ENCODE data around the gene DDX25. TPM values are rescaled to one million over a fixed set of nuclear protein-coding genes. Genes with fewer than 3 reads are reported as not detected.

The DDX25 gene
- total RNA-seq, 4 donors from 2014 or later = 0.17 to 0.42 TPM; not detected in 2

DNA sequence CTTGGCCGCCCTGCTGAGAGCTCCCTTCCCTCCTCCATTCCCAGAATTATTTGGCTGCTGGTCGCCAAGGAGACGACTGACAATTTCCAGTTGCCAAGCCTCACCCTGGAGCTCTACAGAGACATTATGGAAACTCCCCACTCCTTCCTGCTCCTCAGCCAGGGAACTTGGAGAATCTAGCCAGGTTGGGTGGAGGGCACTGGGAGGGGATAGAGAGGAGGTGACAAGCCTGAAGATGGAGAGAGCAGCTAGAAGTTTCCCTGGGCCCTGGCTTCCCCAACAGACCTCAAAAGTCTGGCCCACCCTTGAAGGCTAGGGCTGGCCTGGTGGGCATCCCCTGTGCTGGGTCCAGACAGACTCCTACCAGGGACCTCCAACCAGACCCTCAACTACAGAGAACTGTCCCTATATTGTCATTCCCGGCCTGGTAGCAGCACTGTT, 34.8 kb downstream of the DDX25 start:
- peak in 1 of 2 donors; percentile 75 for DNase-seq (ENCODE audit: low spot score in 2 of 2)
- WGBS, 2 donors = 17 to 29% methylated on average over 4 of the region's 4 CpGs
- H3K4me3 ChIP-seq (ENCODE audit: low read depth, poor library complexity, severe bottlenecking) = no peak overlapping the region
- intact Hi-C loops (cut with DNase I; ENCODE audit: low total_unique reads) = no loop called here
- TF ChIP-seq POLR2A (IDR thresholded peaks at IDR 0.05) = no peak
- TF ChIP-seq, protein P1, sequence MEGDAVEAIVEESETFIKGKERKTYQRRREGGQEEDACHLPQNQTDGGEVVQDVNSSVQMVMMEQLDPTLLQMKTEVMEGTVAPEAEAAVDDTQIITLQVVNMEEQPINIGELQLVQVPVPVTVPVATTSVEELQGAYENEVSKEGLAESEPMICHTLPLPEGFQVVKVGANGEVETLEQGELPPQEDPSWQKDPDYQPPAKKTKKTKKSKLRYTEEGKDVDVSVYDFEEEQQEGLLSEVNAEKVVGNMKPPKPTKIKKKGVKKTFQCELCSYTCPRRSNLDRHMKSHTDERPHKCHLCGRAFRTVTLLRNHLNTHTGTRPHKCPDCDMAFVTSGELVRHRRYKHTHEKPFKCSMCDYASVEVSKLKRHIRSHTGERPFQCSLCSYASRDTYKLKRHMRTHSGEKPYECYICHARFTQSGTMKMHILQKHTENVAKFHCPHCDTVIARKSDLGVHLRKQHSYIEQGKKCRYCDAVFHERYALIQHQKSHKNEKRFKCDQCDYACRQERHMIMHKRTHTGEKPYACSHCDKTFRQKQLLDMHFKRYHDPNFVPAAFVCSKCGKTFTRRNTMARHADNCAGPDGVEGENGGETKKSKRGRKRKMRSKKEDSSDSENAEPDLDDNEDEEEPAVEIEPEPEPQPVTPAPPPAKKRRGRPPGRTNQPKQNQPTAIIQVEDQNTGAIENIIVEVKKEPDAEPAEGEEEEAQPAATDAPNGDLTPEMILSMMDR (IDR thresholded peaks at IDR 0.05) = no peak

DNA sequence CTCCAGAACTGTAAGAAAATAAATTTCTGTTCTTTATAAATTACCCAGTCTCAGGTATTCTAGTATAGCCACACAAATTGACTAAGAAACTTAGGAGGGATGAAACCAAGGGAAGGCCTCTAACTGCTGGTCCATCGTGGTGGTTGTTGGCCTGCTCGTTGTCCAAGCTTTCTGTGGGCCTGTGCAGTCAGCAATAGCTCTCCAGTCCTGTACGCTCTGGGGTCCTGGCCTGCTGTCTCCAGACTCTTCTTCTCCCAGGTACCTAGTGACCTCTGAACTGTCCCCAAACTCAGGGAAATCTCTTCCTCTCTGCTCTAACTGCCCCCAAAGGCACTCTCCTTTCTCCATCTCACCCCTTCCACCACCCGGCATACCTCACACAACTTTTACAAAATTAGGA, 35.8 kb downstream of the DDX25 start:
- peak in 1 of 2 donors; percentile 58 for DNase-seq (ENCODE audit: low spot score in 2 of 2)
- TF ChIP-seq, protein P1 (IDR thresholded peaks at IDR 0.05) = no peak
- no peak for TF ChIP-seq POLR2A (IDR thresholded peaks at IDR 0.05)
- WGBS, 2 donors = 93 to 98% methylated on average over 4 of the region's 4 CpGs
- no peak overlapping the region for H3K4me3 ChIP-seq (ENCODE audit: low read depth, poor library complexity, severe bottlenecking)
- intact Hi-C loops (cut with DNase I; ENCODE audit: low total_unique reads) = loop anchor here (5.0 kb wide), 1 partner anchor 122 kb away; the partner anchor contains the start of gene CDON

DNA sequence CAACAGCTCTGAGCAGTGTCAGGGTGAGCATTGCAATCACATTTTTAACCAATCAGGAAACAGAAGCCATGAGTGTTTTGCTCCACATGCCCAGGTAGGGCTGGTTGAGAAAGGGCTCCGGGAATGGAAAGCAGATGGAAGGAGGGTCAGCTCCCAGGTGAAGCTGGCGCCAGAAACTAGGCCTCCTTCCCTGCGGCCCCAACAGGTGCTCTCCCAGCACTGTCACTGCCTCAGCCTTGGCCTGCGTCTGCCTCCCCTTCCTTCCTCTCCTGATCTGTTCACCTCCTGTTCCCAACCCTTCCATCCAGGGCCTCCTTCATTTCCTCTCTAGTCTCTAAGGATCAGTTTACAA, 36.9 kb downstream of the DDX25 start:
- no peak for DNase-seq (ENCODE audit: low spot score in 2 of 2)
- H3K4me3 ChIP-seq (ENCODE audit: low read depth, poor library complexity, severe bottlenecking) = no peak overlapping the region
- 75 to 76% methylated on average over 4 of the region's 4 CpGs for WGBS, 2 donors
- intact Hi-C loops (cut with DNase I; ENCODE audit: low total_unique reads) = loop anchor here (5.0 kb wide), 1 partner anchor 121 kb away; the partner anchor contains the start of gene CDON
- TF ChIP-seq POLR2A (IDR thresholded peaks at IDR 0.05) = no peak
- TF ChIP-seq, protein P1 (IDR thresholded peaks at IDR 0.05) = no peak

DNA sequence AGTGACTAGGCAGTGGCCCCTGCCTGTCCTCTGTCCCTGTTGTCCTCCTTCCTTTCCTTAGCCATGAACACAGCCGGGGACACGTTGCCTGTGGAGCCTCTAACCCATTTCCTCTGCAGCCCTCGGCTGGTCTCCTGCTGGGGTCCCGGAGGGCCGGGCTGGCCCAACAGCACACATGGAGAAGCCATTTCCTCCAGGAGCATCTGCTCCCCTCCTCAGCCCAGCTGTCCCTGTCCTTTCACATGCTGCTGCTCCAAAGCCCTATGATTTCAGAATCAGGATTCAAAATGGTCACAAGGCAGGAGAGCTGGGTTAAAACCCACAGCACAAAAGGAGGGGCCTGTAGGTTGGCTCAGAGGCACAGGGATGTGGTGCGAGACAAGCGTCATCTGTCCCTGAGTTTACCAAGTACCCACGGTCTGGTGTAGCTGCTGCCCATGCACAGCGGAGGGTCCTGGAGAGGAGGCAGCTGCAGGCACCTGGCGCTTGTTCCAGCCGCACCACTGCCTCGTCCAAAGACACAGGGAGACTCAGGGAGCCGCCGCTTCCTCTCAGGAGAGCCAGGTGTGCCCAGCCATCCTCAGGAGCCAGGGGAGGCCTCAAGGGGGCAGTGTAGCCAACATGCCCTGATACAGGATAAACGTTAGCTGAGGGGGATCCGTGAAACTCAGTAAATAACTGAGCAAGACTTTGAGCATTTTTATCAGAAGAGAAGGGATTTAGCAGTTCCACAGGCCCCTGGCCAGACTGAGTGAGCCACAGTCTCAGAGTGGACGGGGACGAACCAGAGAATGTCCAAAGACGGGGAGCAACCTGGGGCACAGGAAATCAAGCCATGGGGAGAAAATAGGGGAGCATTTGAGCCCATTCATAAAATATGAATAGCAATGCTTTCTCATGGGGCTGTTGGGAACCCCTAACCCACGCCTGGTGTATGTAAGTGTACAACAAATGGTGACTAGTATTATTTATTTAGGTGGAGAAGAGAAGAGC, 37.6 kb downstream of the DDX25 start:
- intact Hi-C loops (cut with DNase I; ENCODE audit: low total_unique reads) = loop anchor here (5.0 kb wide), 1 partner anchor 120 kb away; the partner anchor contains the start of gene CDON
- H3K4me3 ChIP-seq (ENCODE audit: low read depth, poor library complexity, severe bottlenecking) = no peak overlapping the region
- 39 to 51% methylated on average over 17 to 20 of the region's 20 CpGs for WGBS, 2 donors
- DNase-seq (ENCODE audit: low spot score in 2 of 2) = peak in 1 of 2 donors; percentile 88
- TF ChIP-seq POLR2A (IDR thresholded peaks at IDR 0.05) = no peak
- TF ChIP-seq, protein P1 (IDR thresholded peaks at IDR 0.05) = no peak

DNA sequence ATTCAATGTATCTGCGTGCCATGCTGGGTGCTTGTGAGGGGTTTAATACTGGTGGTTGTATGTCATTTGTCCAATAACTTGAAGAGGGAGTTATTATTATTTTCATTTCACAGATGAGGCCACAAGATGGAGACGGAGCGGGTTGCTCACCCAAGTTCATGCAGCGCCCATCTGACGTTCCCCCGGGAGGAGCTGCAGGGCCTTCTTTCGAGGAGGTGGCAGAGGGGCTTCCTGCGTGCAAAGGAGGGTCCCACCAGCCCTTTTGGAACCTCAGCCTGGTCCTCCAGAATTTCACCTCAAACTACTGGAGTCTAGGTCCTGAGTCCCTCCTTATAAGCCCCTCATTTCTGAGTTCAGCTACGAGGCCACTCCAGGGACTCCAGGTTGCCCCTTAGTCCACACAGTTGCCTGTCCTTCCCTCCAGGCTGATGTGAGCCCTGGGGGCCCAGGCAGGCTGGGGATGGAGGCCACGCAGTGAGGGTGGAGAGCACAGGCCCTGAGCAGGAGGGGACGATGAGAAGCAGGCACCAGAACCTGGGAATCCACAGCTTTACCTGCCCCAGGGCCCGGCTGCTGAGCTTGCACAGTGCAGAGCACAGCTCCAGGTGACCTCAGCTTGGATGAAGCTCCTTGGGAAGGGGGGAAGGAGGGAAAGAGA, 38.6 kb downstream of the DDX25 start:
- no peak for TF ChIP-seq POLR2A (IDR thresholded peaks at IDR 0.05)
- TF ChIP-seq, protein P1 (IDR thresholded peaks at IDR 0.05) = no peak
- H3K4me3 ChIP-seq (ENCODE audit: low read depth, poor library complexity, severe bottlenecking) = no peak overlapping the region
- 93 to 96% methylated on average over 12 of the region's 12 CpGs for WGBS, 2 donors
- DNase-seq (ENCODE audit: low spot score in 2 of 2) = peak in 1 of 2 donors; percentile 74
- intact Hi-C loops (cut with DNase I; ENCODE audit: low total_unique reads) = loop anchor here (5.0 kb wide), 1 partner anchor 119 kb away; the partner anchor contains the start of gene CDON

Measured in lower leg skin (tissue), 4 donors.